CD4-positive, alpha-beta T cell treated with Interleukin-12 subunit alpha and Interleukin-12 subunit beta, for 1 hour (primary cell): Measurements from ENCODE around the gene KCTD12.
"Not testable (repeated sequence)": the region's sequence is repeated elsewhere in the genome, so short reads cannot be mapped to it uniquely, and the experiment has no call there.

ENCODE experiments used
- DNase-seq: peaks from one replicate; pipeline ENCODE4 v3.0.0-alpha.2; 2020

KCTD12 gene

GRCh38 chr13:76886292-76887075 is at the start of gene KCTD12:
TSS of gene KCTD12 (minus strand) at chr13:76886405. CDS start at chr13:76886148, 257 bp downstream.
- peak; percentile 77 for DNase-seq

- DNase-seq: no peak
These were observed 48.5 kb upstream of the KCTD12 start for GRCh38 chr13:76934671-76935070.

- DNase-seq: no peak
These were observed 45.9 kb upstream of the KCTD12 start for GRCh38 chr13:76932076-76932475.

- no peak for DNase-seq
These were observed 43.7 kb upstream of the KCTD12 start for GRCh38 chr13:76929851-76930374.

GRCh38 chr13:76929320-76929719 is 43.1 kb upstream of the KCTD12 start:
- DNase-seq: no peak

GRCh38 chr13:76928456-76928855 is 42.3 kb upstream of the KCTD12 start:
- DNase-seq: no peak

GRCh38 chr13:76927955-76928354 is 41.8 kb upstream of the KCTD12 start:
- no peak for DNase-seq

- DNase-seq: no peak
These were observed 38.9 kb upstream of the KCTD12 start for GRCh38 chr13:76925115-76925514.

- DNase-seq: no peak
These were observed 35.3 kb upstream of the KCTD12 start for GRCh38 chr13:76921516-76921915.

- DNase-seq: not testable (repeated sequence)
These were observed 31.7 kb upstream of the KCTD12 start for GRCh38 chr13:76917755-76918481.

GRCh38 chr13:76917095-76917494 is 30.9 kb upstream of the KCTD12 start:
- no peak for DNase-seq

GRCh38 chr13:76913898-76914297 is 27.7 kb upstream of the KCTD12 start:
- no peak for DNase-seq

GRCh38 chr13:76912476-76912875 is 26.3 kb upstream of the KCTD12 start:
- DNase-seq: no peak

GRCh38 chr13:76904507-76904906 is 18.3 kb upstream of the KCTD12 start:
- DNase-seq: no peak

- peak; percentile 78 for DNase-seq
These were observed 17.4 kb upstream of the KCTD12 start for GRCh38 chr13:76903544-76904162.

GRCh38 chr13:76899066-76899465 is 12.9 kb upstream of the KCTD12 start:
- not testable (repeated sequence) for DNase-seq

- DNase-seq: not testable (repeated sequence)
These were observed 11.0 kb upstream of the KCTD12 start for GRCh38 chr13:76897171-76897570.

- DNase-seq: no peak
These were observed 8.4 kb upstream of the KCTD12 start for GRCh38 chr13:76894401-76895110.

GRCh38 chr13:76892488-76892887 is 6.3 kb upstream of the KCTD12 start:
- no peak for DNase-seq

GRCh38 chr13:76890021-76890420 is 3.8 kb upstream of the KCTD12 start:
- DNase-seq: no peak

- no peak for DNase-seq
These were observed 3.0 kb upstream of the KCTD12 start for GRCh38 chr13:76889254-76889653.

GRCh38 chr13:76888421-76888820 is 2.2 kb upstream of the KCTD12 start:
- DNase-seq: no peak

- DNase-seq: no peak
These were observed 915 bp upstream of the KCTD12 start for GRCh38 chr13:76887076-76887563.
